Stimulated activated CD8-positive, alpha-beta memory T cell treated with anti-CD3 and anti-CD28 coated beads, Interleukin-4, amount 100 ng/mL, for 24 hours (primary cell): ENCODE data around the gene BEND2.

ENCODE experiments used
- DNase-seq: peaks from one replicate; pipeline ENCODE4 v3.0.0-alpha.2; 2020; ENCODE audit warnings: low read depth

BEND2 gene

DNA sequence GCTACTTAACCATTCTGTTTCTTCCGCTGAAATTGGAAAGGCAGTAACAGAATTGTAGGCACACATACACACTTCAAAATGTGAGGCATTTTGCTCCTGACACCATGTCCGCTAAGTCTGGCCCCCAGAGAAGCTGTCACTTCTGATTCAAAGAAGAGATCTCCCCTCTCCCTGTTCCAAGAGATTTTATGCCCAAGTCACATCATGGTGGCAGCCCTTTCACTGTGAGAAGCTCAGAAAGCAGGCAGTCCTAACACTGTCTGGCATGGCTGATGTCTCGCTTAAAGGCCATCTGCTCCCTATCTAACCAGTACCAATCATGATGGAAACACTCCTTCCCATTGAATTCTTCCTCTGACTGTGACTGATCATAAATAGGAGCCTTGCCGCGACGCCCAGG, 83.9 kb downstream of the BEND2 start:
- DNase-seq: no peak

DNA sequence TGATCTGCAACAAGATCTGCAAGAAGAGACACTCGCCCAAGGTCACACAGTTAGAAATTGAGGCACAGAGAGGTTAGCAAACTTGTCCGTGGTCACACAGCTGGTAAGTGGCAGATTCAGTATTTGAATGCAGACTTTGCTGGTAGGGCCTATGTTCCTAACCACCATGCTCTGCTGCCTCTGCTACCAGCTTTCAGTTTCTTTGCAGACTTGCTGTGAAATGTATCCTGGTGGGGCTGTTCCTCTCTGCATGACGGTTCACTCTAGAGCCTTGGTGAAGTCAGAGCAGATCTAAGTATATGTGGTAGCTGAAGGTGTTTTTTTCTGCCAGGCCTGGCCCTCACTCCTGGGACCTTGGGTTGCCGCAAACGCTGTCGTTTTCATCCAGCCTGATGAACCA, 87.1 kb downstream of the BEND2 start:
- DNase-seq: no peak

DNA sequence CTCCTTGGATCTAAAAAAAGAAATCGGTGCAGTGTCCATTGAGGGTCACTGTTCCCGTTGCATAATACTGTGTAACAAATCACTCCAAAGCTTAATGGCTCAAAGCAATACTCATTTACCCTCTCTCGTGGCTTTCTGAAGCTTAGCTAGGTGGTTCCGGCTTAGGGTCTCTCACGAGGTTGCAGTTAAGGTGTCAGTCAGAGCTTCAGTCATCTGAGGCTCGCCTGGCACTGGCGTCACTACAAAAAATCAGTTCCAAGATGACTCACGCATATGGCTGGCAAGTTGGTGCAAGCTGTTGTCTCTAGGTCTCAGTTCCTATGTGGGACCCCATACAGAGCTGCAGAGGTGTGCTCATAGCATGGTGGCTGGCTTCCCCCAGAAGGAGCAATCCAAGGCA, 91.0 kb downstream of the BEND2 start:
- no peak for DNase-seq

GRCh38 chrX:18126971-18127370, 93.7 kb downstream of the BEND2 start:
- DNase-seq: no peak

GRCh38 chrX:18119856-18120255, 100.8 kb downstream of the BEND2 start:
- no peak for DNase-seq
